Naive thymus-derived CD4-positive, alpha-beta T cell (primary cell): ENCODE measurements around the gene PRKAG2. TPM values are rescaled to one million over a fixed set of nuclear protein-coding genes. Genes with fewer than 3 reads are reported as not detected.

Experiments used
- ATAC-seq: fragments of 150-1000 bp; cut with Tn5 transposase; 2 replicates; pipeline ENCODE4 v1.10.0; 2021; ENCODE audit warnings: mild to moderate bottlenecking, moderate library complexity
- CTCF ChIA-PET: fragments of 350-600 bp; sonication (Branson Sonifier 250); formaldehyde crosslinking; loops from one replicate; lab custom pipeline; 2021; ENCODE audit warnings: antibody characterized with exemption; lab: Charles Lee
- POLR2A ChIA-PET: fragments of 350-600 bp; sonication (Branson Sonifier 250); formaldehyde crosslinking; loops from one replicate; lab custom pipeline; 2021; ENCODE audit warnings: antibody characterized with exemption, inconsistent platforms; lab: Charles Lee
- DNase-seq, 9 donors: peaks; one replicate each; pipeline versions ENCODE4 v3.0.0 to v3.0.0-alpha.2; 2020 to 2022; ENCODE audit warnings: mixed read lengths in 1 of 9
- H3K27ac ChIP-seq: one replicate; pipeline ENCODE4 v1.7.0; 2013; ENCODE audit warnings: mild to moderate bottlenecking, low read depth, low read length, moderate library complexity
- H3K27me3 ChIP-seq, 2 donors: one replicate each; pipeline ENCODE4 v1.7.0; 2013; ENCODE audit warnings: low read length in 2 of 2, mild to moderate bottlenecking in 2 of 2, moderate library complexity in 2 of 2; ENCODE audit not compliant: control insufficient read depth in 2 of 2, insufficient read depth in 2 of 2
- H3K36me3 ChIP-seq, 3 experiments: 1 replicate in 2 of 3; 2 replicates in 1 of 3; pipeline ENCODE4 v1.7.0; 2013; ENCODE audit warnings: low read length in 3 of 3, mild to moderate bottlenecking in 3 of 3, moderate library complexity in 1 of 3; ENCODE audit not compliant: insufficient read depth in 3 of 3, control insufficient read depth in 2 of 3
- H3K4me1 ChIP-seq, 2 donors: one replicate each; pipeline ENCODE4 v1.7.0; 2013; ENCODE audit warnings: low read length in 2 of 2, mild to moderate bottlenecking in 2 of 2, moderate library complexity in 1 of 2; ENCODE audit not compliant: control insufficient read depth in 2 of 2, insufficient read depth in 2 of 2
- H3K4me3 ChIP-seq: 2 replicates; pipeline ENCODE4 v1.7.0; 2013; ENCODE audit warnings: mild to moderate bottlenecking, low read length
- H3K9me3 ChIP-seq, 3 experiments: 1 replicate in 2 of 3; 2 replicates in 1 of 3; pipeline ENCODE4 v1.7.0; 2013; ENCODE audit warnings: low read length in 3 of 3; ENCODE audit not compliant: control insufficient read depth in 2 of 3
- H3K27ac Mint-ChIP-seq, 9 donors: one replicate each; pipeline ENCODE4 v1.8.0; 2020 to 2022; ENCODE audit warnings: mixed read lengths in 9 of 9, mild to moderate bottlenecking in 8 of 9, moderate library complexity in 5 of 9, inconsistent platforms in 2 of 9
- H3K27me3 Mint-ChIP-seq, 5 donors: one replicate each; pipeline ENCODE4 v1.8.0; 2021 to 2022; ENCODE audit warnings: mixed read lengths in 5 of 5, mild to moderate bottlenecking in 1 of 5
- H3K36me3 Mint-ChIP-seq, 5 donors: one replicate each; pipeline ENCODE4 v1.8.0; 2020 to 2022; ENCODE audit warnings: mixed read lengths in 5 of 5, mild to moderate bottlenecking in 3 of 5, inconsistent platforms in 1 of 5
- H3K4me1 Mint-ChIP-seq, 7 donors: one replicate each; pipeline ENCODE4 v1.8.0; 2020 to 2022; ENCODE audit warnings: mixed read lengths in 7 of 7, mild to moderate bottlenecking in 3 of 7, inconsistent platforms in 1 of 7
- H3K4me3 Mint-ChIP-seq, 10 donors: one replicate each; pipeline ENCODE4 v1.8.0; 2020 to 2022; ENCODE audit warnings: mild to moderate bottlenecking in 10 of 10, mixed read lengths in 10 of 10, moderate library complexity in 6 of 10, inconsistent platforms in 2 of 10
- H3K9me3 Mint-ChIP-seq, 11 donors: one replicate each; pipeline ENCODE4 v1.8.0; 2020 to 2022; ENCODE audit warnings: mixed read lengths in 11 of 11, mild to moderate bottlenecking in 4 of 11, inconsistent platforms in 1 of 11, moderate library complexity in 1 of 11
- intact Hi-C, 2 donors: fragments of 100-400 bp; cut with micrococcal nuclease; formaldehyde crosslinking; loops; one replicate each; pipeline ENCODE4 v1.15.1; 2023
- polyA plus RNA-seq, 2 donors: library from polyadenylated mRNA; unstranded; fragments of 300-500 nt; fragmentation: Illumina TruSeq; gene quantifications; one replicate each; pipeline ENCODE4 v1.2.3, GENCODE V29; 2021
- total RNA-seq, 6 experiments: library from RNA in 5 of 6; stranded (reverse) in 5 of 6; gene quantifications; 1 replicate in 5 of 6; 2 replicates in 1 of 6; pipeline ENCODE4 v1.2.3 and lab custom pipeline; 2021 to 2026

Gene PRKAG2
- total and polyA plus RNA-seq, 7 experiments from 2014 or later = 15.0 to 74.4 (median 55.7) TPM

DNA sequence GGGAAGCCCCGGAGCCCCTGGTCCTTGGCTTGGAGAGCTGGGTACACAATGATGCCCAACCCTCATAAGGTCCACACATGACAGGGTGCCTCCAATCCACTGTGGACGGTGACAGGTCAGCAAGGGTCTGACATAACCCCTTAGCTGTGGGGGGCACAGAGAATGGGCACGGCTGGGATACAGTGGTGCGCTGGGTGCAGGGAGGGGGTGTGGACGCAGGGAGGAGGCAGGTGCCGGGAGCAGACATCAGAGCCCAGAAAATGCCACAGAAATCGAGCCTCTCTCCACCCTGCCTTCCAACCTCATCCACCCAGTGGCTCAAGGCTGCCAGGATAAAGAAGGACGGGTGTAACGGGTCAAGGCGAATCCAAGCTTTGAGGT is 179.4 kb downstream of the PRKAG2 start:
- no peak overlapping the region for H3K27ac ChIP-seq
- no peak for ATAC-seq
- Mint-ChIP-seq H3K27me3 (no peaks in the 10 kb centered on the region), H3K9me3 (no peaks in the 10 kb centered on the region), H3K36me3 (peaks cover 0 to 25% (median 0%) of the 10 kb centered on the region in 5 donors), H3K4me1 (peaks cover 0 to 38% (median 28%) of the 10 kb centered on the region in 7 donors), H3K4me3 (no peak overlapping the region), H3K27ac (no peak overlapping the region)
- peaks cover 0 to 11% (median 0%) of the 10 kb centered on the region in 3 experiments for H3K36me3 ChIP-seq
- no peaks in the 10 kb centered on the region for H3K4me1 ChIP-seq
- no peak for DNase-seq
- POLR2A ChIA-PET = no interaction called here
- H3K27me3 ChIP-seq = no peaks in the 10 kb centered on the region
- intact Hi-C loops = no loop called here
- H3K4me3 ChIP-seq = no peak overlapping the region
- CTCF ChIA-PET = no interaction called here
- H3K9me3 ChIP-seq = no peaks in the 10 kb centered on the region

DNA sequence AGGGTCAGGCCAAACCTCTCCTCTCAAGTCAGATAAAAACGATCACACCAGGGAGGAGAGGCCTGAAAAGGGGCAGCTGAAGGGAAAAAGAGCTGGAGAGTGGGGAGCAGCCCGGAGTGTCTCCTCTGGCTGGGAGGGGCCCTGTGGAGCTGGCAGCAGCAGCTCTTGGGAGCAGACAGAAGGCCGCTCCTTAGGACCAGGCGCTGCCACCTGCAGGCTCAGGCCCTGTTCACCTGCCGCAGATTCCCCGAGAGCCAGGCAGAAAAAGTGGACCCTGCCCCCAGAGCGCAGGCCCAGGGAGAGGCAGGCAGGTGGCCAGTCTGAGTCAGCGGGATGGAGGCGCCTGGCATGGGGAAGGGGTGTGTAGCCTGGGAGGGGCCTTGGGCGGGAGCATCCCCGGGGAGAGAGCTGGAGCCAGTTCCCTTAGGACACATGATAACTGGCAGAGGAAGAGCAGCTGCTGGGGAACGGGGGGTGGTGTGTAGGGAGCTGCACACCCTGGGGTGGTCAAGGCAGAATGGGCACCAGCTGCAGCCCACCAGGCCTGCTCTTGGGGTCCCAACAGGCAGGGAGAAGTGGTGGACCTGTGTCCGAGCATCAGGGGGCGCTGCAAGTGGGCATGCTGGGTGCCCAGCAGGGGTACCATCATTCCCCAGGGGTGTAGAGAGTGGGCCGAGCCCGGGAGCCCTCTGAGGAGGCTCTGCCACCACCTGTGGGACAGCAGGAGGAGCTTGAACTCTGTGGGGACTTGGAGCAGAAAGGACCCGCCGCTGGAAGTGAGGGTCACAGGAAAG is 180.0 kb downstream of the PRKAG2 start:
- Histone ChIP-seq H3K9me3 (no peaks in the 10 kb centered on the region), H3K4me1 (no peaks in the 10 kb centered on the region), H3K4me3 (no peak overlapping the region), H3K27ac (no peak overlapping the region), H3K36me3 (peaks cover 0 to 5% (median 0%) of the 10 kb centered on the region in 3 experiments), H3K27me3 (no peaks in the 10 kb centered on the region)
- Mint-ChIP-seq H3K4me3 (no peak overlapping the region), H3K9me3 (no peaks in the 10 kb centered on the region), H3K36me3 (peaks cover 0 to 19% (median 0%) of the 10 kb centered on the region in 5 donors), H3K4me1 (peaks cover 0 to 35% (median 24%) of the 10 kb centered on the region in 7 donors), H3K27me3 (no peaks in the 10 kb centered on the region), H3K27ac (no peak overlapping the region)
- intact Hi-C loops = no loop called here
- POLR2A ChIA-PET = no interaction called here
- DNase-seq = no peak
- ATAC-seq = no peak
- CTCF ChIA-PET = no interaction called here

DNA sequence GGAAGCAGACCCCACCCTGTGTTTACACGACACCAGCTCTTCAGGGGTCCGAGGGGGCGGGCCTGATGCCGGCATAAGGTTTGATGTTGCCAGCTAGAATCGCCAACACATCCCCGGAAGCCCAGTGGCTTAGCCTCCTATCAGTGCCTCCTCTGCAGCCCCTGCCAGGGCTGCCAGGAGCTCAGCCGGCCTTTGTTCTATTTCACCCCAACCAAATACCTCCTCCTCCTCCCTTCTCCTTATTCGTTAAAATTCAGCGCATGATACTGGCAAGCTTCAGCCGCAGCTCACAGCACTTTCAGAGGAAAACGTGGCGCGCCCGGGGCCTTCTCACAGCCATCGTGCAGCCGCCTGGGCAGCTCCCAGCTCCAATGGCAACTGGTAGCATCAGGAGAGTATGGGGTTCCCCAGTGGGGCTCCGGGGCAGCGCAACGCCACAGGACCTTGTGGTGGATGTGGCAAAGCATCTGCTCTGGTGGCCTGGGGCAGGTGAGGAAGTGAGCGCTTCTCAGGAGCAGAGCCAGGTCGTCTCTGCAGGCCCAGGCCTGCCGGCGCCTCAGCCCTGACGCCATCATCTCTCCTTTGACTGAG is 180.9 kb downstream of the PRKAG2 start:
- Histone ChIP-seq H3K27me3 (no peaks in the 10 kb centered on the region), H3K9me3 (no peaks in the 10 kb centered on the region), H3K4me1 (no peaks in the 10 kb centered on the region), H3K36me3 (peaks cover 0 to 4% (median 0%) of the 10 kb centered on the region in 3 experiments), H3K4me3 (no peak overlapping the region), H3K27ac (no peak overlapping the region)
- Mint-ChIP-seq H3K4me1 (peaks cover 0 to 35% (median 21%) of the 10 kb centered on the region in 7 donors), H3K27ac (peak overlapping the region in 1 of 9 donors; percentile 8), H3K36me3 (peaks cover 0 to 13% (median 0%) of the 10 kb centered on the region in 5 donors), H3K9me3 (no peaks in the 10 kb centered on the region), H3K27me3 (no peaks in the 10 kb centered on the region), H3K4me3 (no peak overlapping the region)
- intact Hi-C loops = no loop called here
- DNase-seq = no peak
- ATAC-seq = no peak
- ChIA-PET POLR2A (no interaction called here), CTCF (no interaction called here)

DNA sequence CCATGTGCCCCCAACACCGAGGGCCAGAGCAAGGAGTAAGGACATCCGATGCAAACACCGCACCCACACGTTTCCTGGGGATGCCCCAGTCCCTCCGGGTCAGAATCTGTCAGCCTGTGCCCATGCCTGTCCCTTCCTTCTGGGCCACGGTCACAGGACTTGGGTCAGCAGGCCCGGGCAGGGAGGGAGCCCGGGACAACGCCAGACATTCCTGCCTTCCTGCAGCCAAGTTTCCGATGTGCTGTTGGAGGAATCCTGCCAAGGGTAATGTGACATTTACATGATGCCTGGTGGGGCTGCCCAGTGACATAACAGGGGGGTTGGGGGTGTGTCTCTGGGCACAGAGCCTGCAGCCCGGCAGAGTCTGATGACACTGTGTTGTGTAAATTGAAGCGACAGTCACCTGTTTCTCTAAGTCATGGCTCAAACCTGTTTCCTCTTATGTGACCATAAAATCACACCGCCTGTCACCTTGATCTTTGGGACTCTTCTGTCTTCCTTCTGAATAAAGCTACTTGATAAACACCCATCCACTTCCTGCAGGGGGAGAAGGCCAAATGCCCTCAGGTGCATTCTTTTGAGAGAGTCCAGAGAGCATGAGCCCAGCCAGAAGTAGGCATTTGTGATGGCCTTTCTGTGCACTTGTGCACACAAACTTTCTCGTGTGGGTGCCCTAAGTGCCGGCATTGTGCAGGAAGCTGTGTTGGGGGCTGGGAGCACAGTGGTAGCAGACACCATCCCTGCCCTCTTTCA is 181.9 kb downstream of the PRKAG2 start:
- peak overlapping the region in 1 of 9 donors; percentile 49 for H3K27ac Mint-ChIP-seq
- ATAC-seq = no peak

DNA sequence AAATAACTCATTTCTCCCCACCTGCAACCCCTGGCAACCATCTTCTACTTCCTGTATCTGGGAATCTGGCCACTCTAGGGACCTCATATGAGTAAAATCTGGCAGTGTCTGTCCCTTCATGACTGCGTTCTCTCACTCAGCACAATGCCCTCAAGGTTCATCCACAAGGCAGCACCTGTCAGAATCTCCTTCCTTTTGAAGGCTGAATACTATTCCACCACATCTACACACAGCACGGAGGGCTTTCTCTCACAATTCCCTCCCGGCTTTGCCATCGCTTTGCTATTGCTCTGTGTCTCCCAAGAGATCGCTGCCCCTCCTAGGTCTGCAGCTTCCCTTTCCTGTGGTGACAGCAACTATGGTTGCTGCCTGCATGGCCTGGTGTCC is 182.5 kb downstream of the PRKAG2 start:
- ChIA-PET CTCF (no interaction called here), POLR2A (no interaction called here)

More for the DNA sequence above, 181.9 kb downstream of the PRKAG2 start:
- ChIA-PET CTCF (no interaction called here), POLR2A (no interaction called here)
- Mint-ChIP-seq H3K27me3 (no peaks in the 10 kb centered on the region), H3K4me3 (no peak overlapping the region), H3K9me3 (no peaks in the 10 kb centered on the region), H3K36me3 (peaks cover 0 to 17% (median 0%) of the 10 kb centered on the region in 5 donors), H3K4me1 (peaks cover 0 to 34% (median 21%) of the 10 kb centered on the region in 7 donors)
- H3K36me3 ChIP-seq = peaks cover 0 to under 1% (median 0%) of the 10 kb centered on the region in 3 experiments
- no peak for DNase-seq
- H3K27ac ChIP-seq = no peak overlapping the region
- intact Hi-C loops = no loop called here
- no peak overlapping the region for H3K4me3 ChIP-seq
- H3K27me3 ChIP-seq = no peaks in the 10 kb centered on the region
- H3K4me1 ChIP-seq = no peaks in the 10 kb centered on the region
- no peaks in the 10 kb centered on the region for H3K9me3 ChIP-seq

DNA sequence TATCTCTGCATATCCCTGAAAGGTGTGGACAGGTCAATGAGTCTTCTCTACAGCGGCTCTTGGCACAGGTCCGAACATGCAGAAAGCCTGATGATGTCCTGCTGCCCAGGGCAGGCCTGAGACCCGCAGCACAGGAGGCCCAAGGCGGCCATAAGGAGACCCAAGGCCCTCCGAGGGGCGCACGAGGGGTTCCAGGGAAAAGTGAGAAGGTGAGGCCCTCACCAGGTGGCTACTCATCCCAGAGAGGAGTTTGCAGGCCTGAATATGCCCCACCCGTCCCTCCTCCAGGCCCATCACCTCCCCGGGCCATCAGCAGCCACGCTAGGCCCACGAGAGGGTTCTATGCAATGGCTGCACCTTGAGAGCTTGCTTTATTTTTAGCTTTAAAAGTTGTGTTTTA is 183.8 kb downstream of the PRKAG2 start:
- Mint-ChIP-seq H3K9me3 (no peaks in the 10 kb centered on the region), H3K4me1 (peaks cover 0 to 21% (median 15%) of the 10 kb centered on the region in 7 donors), H3K4me3 (no peak overlapping the region), H3K36me3 (peaks cover 0 to 8% (median 0%) of the 10 kb centered on the region in 5 donors), H3K27me3 (no peaks in the 10 kb centered on the region), H3K27ac (peak overlapping the region in 1 of 9 donors; percentile 20)
- no peaks in the 10 kb centered on the region for H3K27me3 ChIP-seq
- H3K36me3 ChIP-seq = peaks cover 0 to 7% (median 0%) of the 10 kb centered on the region in 3 experiments
- H3K27ac ChIP-seq = no peak overlapping the region
- DNase-seq (no peak), ATAC-seq (no peak)
- no peak overlapping the region for H3K4me3 ChIP-seq
- H3K4me1 ChIP-seq = no peaks in the 10 kb centered on the region
- intact Hi-C loops = no loop called here
- ChIA-PET POLR2A (no interaction called here), CTCF (no interaction called here)
- H3K9me3 ChIP-seq = no peaks in the 10 kb centered on the region

More for the DNA sequence above, 182.5 kb downstream of the PRKAG2 start:
- no peak for DNase-seq
- Histone ChIP-seq H3K9me3 (no peaks in the 10 kb centered on the region), H3K36me3 (peaks cover 0 to 4% (median 0%) of the 10 kb centered on the region in 3 experiments), H3K4me3 (no peak overlapping the region), H3K4me1 (no peaks in the 10 kb centered on the region), H3K27ac (no peak overlapping the region), H3K27me3 (no peaks in the 10 kb centered on the region)
- Mint-ChIP-seq H3K36me3 (peaks cover 0 to 19% (median 0%) of the 10 kb centered on the region in 5 donors), H3K27me3 (no peaks in the 10 kb centered on the region), H3K4me3 (no peak overlapping the region), H3K9me3 (no peaks in the 10 kb centered on the region), H3K4me1 (peaks cover 0 to 29% (median 21%) of the 10 kb centered on the region in 7 donors), H3K27ac (peak overlapping the region in 1 of 9 donors; percentile 49)
- intact Hi-C loops = no loop called here
- no peak for ATAC-seq
